T-cell (primary cell): ENCODE measurements around the gene NCCRP1. TPM values are rescaled to one million over a fixed set of nuclear protein-coding genes. Genes with fewer than 3 reads are reported as not detected.

Source experiments
- ATAC-seq, 4 experiments: fragments of 200-7000 bp in 3 of 4; fragments of 150-1000 bp in 1 of 4; cut with Tn5 transposase; replicated peaks in 1 of 4; 1 replicate in 3 of 4; 2 replicates in 1 of 4; pipeline ENCODE4 v1.10.0; 2021; ENCODE audit warnings: moderate library complexity in 3 of 4, mild to moderate bottlenecking in 2 of 4, moderate number of reproducible peaks in 1 of 4
- CTCF ChIA-PET, 2 donors: fragments of 300-600 bp; sonication (Branson Sonifier 250); formaldehyde crosslinking; loops; one replicate each; lab custom pipeline; 2022; ENCODE audit warnings: antibody characterized with exemption in 2 of 2; lab: Charles Lee
- POLR2A ChIA-PET, 2 donors: fragments of 300-600 bp; sonication (Branson Sonifier 250); formaldehyde crosslinking; loops; one replicate each; lab custom pipeline; 2022; ENCODE audit warnings: antibody characterized with exemption in 2 of 2; lab: Charles Lee
- DNase-seq, 35 experiments: peaks; one replicate each; pipeline versions ENCODE4 v3.0.0 to v3.0.0-alpha.2; 2013 to 2023
- H3K27ac ChIP-seq: one replicate; pipeline ENCODE4 v1.5.1; 2013; ENCODE audit warnings: low read length
- H3K27me3 ChIP-seq, 2 experiments: replicated peaks in 1 of 2; 1 replicate in 1 of 2; 2 replicates in 1 of 2; pipeline versions ENCODE4 v1.6.1 to v1.7.0; 2013; ENCODE audit warnings: low read length in 1 of 2, mixed read lengths in 1 of 2; ENCODE audit not compliant: control insufficient read depth in 2 of 2, insufficient read depth in 2 of 2; ENCODE audit errors: extremely low read depth in 1 of 2
- H3K36me3 ChIP-seq, 2 donors: 1 replicate in 1 of 2; 2 replicates in 1 of 2; pipeline versions ENCODE4 v1.6.1 to v1.7.0; 2013; ENCODE audit warnings: low read length in 1 of 2; ENCODE audit not compliant: control insufficient read depth in 2 of 2, insufficient read depth in 1 of 2; ENCODE audit errors: extremely low read depth in 1 of 2
- H3K4me1 ChIP-seq, 2 experiments: 1 replicate in 1 of 2; 2 replicates in 1 of 2; pipeline versions ENCODE4 v1.6.1 to v1.7.0; 2013; ENCODE audit warnings: low read length in 2 of 2, mixed read lengths in 1 of 2; ENCODE audit not compliant: insufficient read depth in 2 of 2, control insufficient read depth in 1 of 2; ENCODE audit errors: extremely low read depth in 1 of 2
- H3K4me3 ChIP-seq, 2 donors: 1 replicate in 1 of 2; 2 replicates in 1 of 2; pipeline versions ENCODE4 v1.5.1 to v1.7.0; 2013; ENCODE audit warnings: mild to moderate bottlenecking in 2 of 2, low read length in 1 of 2, moderate library complexity in 1 of 2; ENCODE audit not compliant: control insufficient read depth in 1 of 2; ENCODE audit errors: extremely low read depth in 1 of 2
- H3K9me3 ChIP-seq: 2 replicates; pipeline ENCODE4 v1.7.0; 2013
- H3K27ac Mint-ChIP-seq, 2 donors: one replicate each; pipeline ENCODE4 v1.8.0; 2020 to 2021; ENCODE audit warnings: mild to moderate bottlenecking in 2 of 2, mixed read lengths in 2 of 2
- H3K27me3 Mint-ChIP-seq, 2 donors: one replicate each; pipeline ENCODE4 v1.8.0; 2021 to 2022; ENCODE audit warnings: mixed read lengths in 2 of 2
- H3K36me3 Mint-ChIP-seq: one replicate; pipeline ENCODE4 v1.8.0; 2021; ENCODE audit warnings: mixed read lengths
- H3K4me1 Mint-ChIP-seq, 3 donors: one replicate each; pipeline ENCODE4 v1.8.0; 2020 to 2022; ENCODE audit warnings: mixed read lengths in 3 of 3, mild to moderate bottlenecking in 1 of 3
- H3K4me3 Mint-ChIP-seq, 3 donors: one replicate each; pipeline ENCODE4 v1.8.0; 2020 to 2022; ENCODE audit warnings: mild to moderate bottlenecking in 3 of 3, mixed read lengths in 3 of 3, moderate library complexity in 3 of 3
- H3K9me3 Mint-ChIP-seq, 3 donors: one replicate each; pipeline ENCODE4 v1.8.0; 2020 to 2022; ENCODE audit warnings: mixed read lengths in 3 of 3
- WGBS: methylation state at CpG from one replicate; pipeline ENCODE4 v1.1.5; 2013; ENCODE audit warnings: missing lambda C conversion rate; ENCODE audit not compliant: insufficient coverage; 5-methylcytosine and 5-hydroxymethylcytosine counted together
- total RNA-seq, 35 experiments: library from RNA in 6 of 35; stranded (reverse) in 6 of 35; fragments of 120-200 nt in 1 of 35; gene quantifications; one replicate each; pipeline versions ENCODE4 v1.2.1 to v1.2.4 and lab custom pipeline; 2013 to 2026

NCCRP1 gene
- total RNA-seq, 5 donors from 2014 or later (not counting 1 experiment from before 2014, with no cell fraction given) = 0.23 to 0.46 (median 0.41) TPM; not detected in 2

DNA sequence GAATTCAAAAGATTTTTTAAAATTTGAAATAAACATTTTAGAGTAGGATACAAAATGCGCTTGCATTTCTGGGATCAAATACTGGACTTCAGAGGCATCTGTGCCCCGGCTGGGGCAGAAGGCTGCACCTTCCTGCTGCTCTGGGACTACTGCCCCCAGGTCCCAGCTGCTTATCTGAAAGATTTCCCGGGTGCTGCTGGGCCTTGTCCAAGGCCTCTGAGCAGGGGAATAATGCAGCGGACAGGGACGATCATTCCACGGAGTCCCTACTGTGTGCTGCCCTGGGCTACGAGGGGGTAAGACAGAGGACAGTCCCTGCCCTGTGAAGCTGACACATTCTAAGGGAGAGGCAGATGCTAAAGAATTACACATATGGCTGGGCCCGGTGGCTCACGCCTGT, 33.1 kb upstream of the NCCRP1 start:
- no peak overlapping the region for H3K4me3 ChIP-seq
- peaks cover 6% of the 10 kb centered on the region for H3K36me3 Mint-ChIP-seq

DNA sequence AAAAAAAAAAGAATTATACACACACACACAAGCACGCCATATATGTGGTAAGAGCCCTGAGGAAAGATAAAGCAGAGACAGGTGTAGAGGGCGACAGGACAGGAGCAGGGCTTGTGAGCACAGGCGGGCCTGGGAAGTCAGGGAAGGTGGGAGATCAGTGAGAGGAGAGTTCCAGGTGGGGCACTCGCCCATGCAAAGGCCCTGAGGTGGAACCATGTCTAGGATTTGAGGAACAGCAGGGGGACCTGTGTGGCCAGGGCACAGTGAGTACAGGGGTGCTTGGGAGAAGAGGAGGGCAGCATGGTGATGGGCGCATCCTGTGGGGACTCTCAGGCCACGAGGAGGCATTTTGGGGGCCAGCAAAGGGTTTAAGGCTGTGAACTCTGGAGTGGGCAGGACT, 32.5 kb upstream of the NCCRP1 start:
- H3K27ac Mint-ChIP-seq = no peak overlapping the region
- H3K36me3 ChIP-seq = peaks cover 4 to 6% of the 10 kb centered on the region in 2 donors
- ChIA-PET CTCF (no interaction called here), POLR2A (no interaction called here)
- no peaks in the 10 kb centered on the region for H3K4me1 ChIP-seq
- H3K36me3 Mint-ChIP-seq = peaks cover 8% of the 10 kb centered on the region
- H3K9me3 Mint-ChIP-seq = no peaks in the 10 kb centered on the region
- H3K27ac ChIP-seq = no peak overlapping the region
- H3K4me1 Mint-ChIP-seq = peaks cover 3 to 14% (median 8%) of the 10 kb centered on the region in 3 donors
- no peaks in the 10 kb centered on the region for H3K27me3 Mint-ChIP-seq
- H3K27me3 ChIP-seq = no peaks in the 10 kb centered on the region
- ATAC-seq (no peak), DNase-seq (no peak)
- 94% methylated on average over 5 of the region's 6 CpGs for WGBS
- H3K4me3 Mint-ChIP-seq = no peak overlapping the region
- H3K4me3 ChIP-seq = no peak overlapping the region
- no peaks in the 10 kb centered on the region for H3K9me3 ChIP-seq

More for the DNA sequence above, 33.1 kb upstream of the NCCRP1 start:
- DNase-seq (no peak), ATAC-seq (no peak)
- Histone ChIP-seq H3K9me3 (no peaks in the 10 kb centered on the region), H3K27me3 (no peaks in the 10 kb centered on the region), H3K27ac (no peak overlapping the region), H3K36me3 (peaks cover 0 to 4% of the 10 kb centered on the region in 2 donors), H3K4me1 (no peaks in the 10 kb centered on the region)
- CTCF ChIA-PET = interaction anchor here in 1 of 2 donors (0.6 kb wide), 1 partner anchor 13 kb away, joined by 3 read pairs; no protein-coding TSS in a partner anchor
- H3K9me3 Mint-ChIP-seq = no peaks in the 10 kb centered on the region
- POLR2A ChIA-PET = no interaction called here
- H3K27me3 Mint-ChIP-seq = no peaks in the 10 kb centered on the region
- no peak overlapping the region for H3K4me3 Mint-ChIP-seq
- no peak overlapping the region for H3K27ac Mint-ChIP-seq
- peaks cover 6 to 14% (median 12%) of the 10 kb centered on the region in 3 donors for H3K4me1 Mint-ChIP-seq
- 91% methylated on average over 7 of the region's 9 CpGs for WGBS

DNA sequence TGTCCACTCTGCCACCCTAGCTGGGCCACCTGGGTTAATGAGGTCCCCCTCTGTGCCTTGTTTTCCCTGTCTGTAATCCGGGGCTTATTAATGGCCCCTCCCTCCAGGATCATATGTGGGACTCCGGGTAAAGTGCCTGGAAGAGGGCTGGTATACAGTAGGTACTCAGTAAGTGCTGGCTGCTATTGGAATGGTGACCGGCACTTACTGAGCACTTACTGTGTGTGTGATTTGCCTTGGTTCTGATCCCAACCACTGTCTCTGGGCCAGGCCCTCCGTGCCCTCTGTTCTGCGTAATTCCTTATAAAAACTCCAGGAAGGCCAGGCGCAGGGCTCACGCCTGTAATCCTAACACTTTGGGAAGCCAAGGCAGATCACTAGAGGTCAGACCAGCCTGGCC, 30.9 kb upstream of the NCCRP1 start:
- ChIA-PET CTCF (interaction anchor here in 1 of 2 donors (0.5 kb wide), 1 partner anchor 8 kb away, joined by 4 read pairs; no protein-coding TSS in a partner anchor), POLR2A (no interaction called here)
- no peaks in the 10 kb centered on the region for H3K9me3 ChIP-seq
- H3K27ac ChIP-seq = no peak overlapping the region
- WGBS = 96% methylated on average over 4 of the region's 7 CpGs
- no peaks in the 10 kb centered on the region for H3K27me3 Mint-ChIP-seq
- H3K4me3 Mint-ChIP-seq = no peak overlapping the region
- H3K36me3 ChIP-seq = peaks cover 7 to 13% of the 10 kb centered on the region in 2 donors
- ATAC-seq = no peak
- no peaks in the 10 kb centered on the region for H3K4me1 ChIP-seq
- no peak overlapping the region for H3K4me3 ChIP-seq
- no peak overlapping the region for H3K27ac Mint-ChIP-seq
- peaks cover 0 to 6% (median 3%) of the 10 kb centered on the region in 3 donors for H3K4me1 Mint-ChIP-seq
- no peaks in the 10 kb centered on the region for H3K27me3 ChIP-seq
- H3K36me3 Mint-ChIP-seq = peaks cover 8% of the 10 kb centered on the region
- H3K9me3 Mint-ChIP-seq = no peaks in the 10 kb centered on the region
- DNase-seq = no peak

DNA sequence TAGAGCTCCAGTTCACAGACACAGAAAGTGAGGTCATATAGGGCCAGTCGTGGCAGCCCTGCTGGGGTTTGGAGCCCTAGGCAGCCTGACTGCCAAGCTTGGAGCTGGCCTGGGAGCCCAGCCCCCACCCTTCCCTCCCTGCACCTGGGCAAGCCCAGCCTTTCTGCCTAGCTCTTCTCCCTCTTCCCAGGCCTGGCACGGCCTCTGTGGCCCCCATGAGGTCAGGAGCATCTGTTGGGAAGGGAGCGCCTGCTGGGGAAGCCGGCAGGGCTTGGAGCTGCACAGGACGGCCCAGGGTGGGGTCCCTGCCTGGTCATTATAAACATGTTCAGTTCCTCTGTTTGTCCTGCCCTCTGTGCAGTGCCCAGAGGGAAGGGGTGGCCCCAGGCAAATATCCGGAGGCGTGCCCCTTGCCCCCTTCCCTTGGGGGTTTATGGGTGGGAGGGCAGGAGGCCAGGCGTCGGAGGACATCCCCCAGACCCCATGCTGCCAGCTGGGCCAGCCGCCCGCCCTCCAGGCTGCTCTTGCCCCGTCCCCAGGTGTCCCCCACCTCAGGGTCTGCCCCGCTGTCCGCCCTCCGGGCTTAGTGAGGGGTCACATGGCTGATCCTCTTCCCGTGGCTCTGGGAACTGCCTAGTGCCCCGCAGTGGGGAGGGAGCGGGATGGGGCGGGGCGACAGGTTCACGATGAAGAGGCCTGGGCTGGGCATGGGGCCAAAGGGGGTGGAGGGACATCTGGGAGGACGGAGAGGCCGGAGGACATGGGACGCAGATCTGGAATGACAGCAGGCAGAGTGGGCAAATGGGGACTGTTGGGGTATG, 30.0 kb upstream of the NCCRP1 start:
- H3K9me3 ChIP-seq = no peaks in the 10 kb centered on the region
- WGBS = 96% methylated on average over 20 of the region's 24 CpGs
- POLR2A ChIA-PET = no interaction called here
- ATAC-seq = no peak
- Mint-ChIP-seq H3K27ac (no peak overlapping the region), H3K9me3 (no peaks in the 10 kb centered on the region), H3K36me3 (peaks cover 8% of the 10 kb centered on the region), H3K27me3 (no peaks in the 10 kb centered on the region), H3K4me3 (no peak overlapping the region), H3K4me1 (peaks cover 0 to 6% (median 3%) of the 10 kb centered on the region in 3 donors)
- no peak overlapping the region for H3K4me3 ChIP-seq
- CTCF ChIA-PET = interaction anchor here in 1 of 2 donors (0.5 kb wide), 1 partner anchor 9 kb away, joined by 4 read pairs; no protein-coding TSS in a partner anchor
- H3K27ac ChIP-seq = no peak overlapping the region
- DNase-seq = no peak
- H3K27me3 ChIP-seq = no peaks in the 10 kb centered on the region
- H3K4me1 ChIP-seq = no peaks in the 10 kb centered on the region
- peaks cover 7 to 16% of the 10 kb centered on the region in 2 donors for H3K36me3 ChIP-seq

DNA sequence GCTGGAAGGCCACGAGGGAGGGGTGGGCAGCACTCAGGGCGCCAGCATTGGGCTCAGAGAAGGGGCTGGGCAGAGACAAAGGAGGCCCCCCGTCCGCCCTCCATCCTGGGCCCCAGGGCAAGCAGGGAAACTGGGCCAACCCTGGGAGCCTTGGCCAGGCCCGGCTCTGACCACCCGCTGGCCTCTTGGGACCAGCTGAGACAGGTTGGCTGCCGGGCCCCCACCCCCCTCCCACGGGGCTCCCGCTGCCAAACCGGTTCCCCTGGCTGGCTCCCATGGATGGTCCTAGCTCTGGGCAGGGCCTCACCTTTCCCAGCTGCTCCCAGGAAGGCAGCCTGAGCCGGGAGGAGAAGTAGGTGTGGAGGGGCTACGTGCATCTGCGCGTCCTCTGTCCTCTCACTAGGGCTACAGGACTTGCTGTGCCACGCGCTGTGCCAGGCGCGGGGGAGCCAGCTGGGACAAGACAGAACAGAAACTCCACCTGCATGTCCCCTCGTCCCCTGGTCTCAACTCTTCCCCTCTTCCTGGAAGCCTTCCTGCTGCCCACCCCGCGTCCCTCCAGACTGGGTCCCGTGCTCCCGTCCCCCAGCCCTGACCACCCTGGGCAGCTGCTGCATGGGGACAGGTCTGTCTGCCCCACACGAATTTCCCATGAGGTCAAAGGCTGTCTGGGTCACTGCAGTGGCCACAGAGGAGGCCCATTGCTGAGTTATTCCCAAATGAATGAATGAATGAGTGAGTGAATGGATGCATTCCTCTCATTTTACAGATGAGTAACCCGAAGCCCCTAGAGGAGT, 29.1 kb upstream of the NCCRP1 start:
- Mint-ChIP-seq H3K9me3 (no peaks in the 10 kb centered on the region), H3K27me3 (no peaks in the 10 kb centered on the region), H3K4me1 (peaks cover 0 to 3% (median 1%) of the 10 kb centered on the region in 3 donors), H3K36me3 (peaks cover 8% of the 10 kb centered on the region), H3K4me3 (no peak overlapping the region), H3K27ac (no peak overlapping the region)
- H3K27ac ChIP-seq = no peak overlapping the region
- H3K9me3 ChIP-seq = no peaks in the 10 kb centered on the region
- DNase-seq (no peak), ATAC-seq (no peak)
- no peak overlapping the region for H3K4me3 ChIP-seq
- ChIA-PET POLR2A (no interaction called here), CTCF (interaction anchor here in 1 of 2 donors (0.7 kb wide), 1 partner anchor 1317 kb away, joined by 4 read pairs; no protein-coding TSS in a partner anchor)
- no peaks in the 10 kb centered on the region for H3K27me3 ChIP-seq
- no peaks in the 10 kb centered on the region for H3K4me1 ChIP-seq
- WGBS = 98% methylated on average over 15 of the region's 25 CpGs
- H3K36me3 ChIP-seq = peaks cover 7 to 21% of the 10 kb centered on the region in 2 donors
